Measurements from ENCODE around the gene HEPACAM2. TPM values are rescaled to one million over a fixed set of nuclear protein-coding genes. Genes with fewer than 3 reads are reported as not detected.

Gene HEPACAM2
- total RNA-seq, 1 donor from 2014 or later = not detected

GRCh38 chr7:93205046-93205445, 21.2 kb downstream of the HEPACAM2 start:
- Mint-ChIP-seq H3K4me1 (no peaks in the 10 kb centered on the region), H3K4me3 (no peak overlapping the region), H3K9me3 (no peaks in the 10 kb centered on the region), H3K36me3 (ENCODE audit: low read depth) (no peaks in the 10 kb centered on the region), H3K27ac (no peak overlapping the region), H3K27me3 (peaks cover 18% of the 10 kb centered on the region)
- DNase-seq (no peak), ATAC-seq (ENCODE audit: low read depth) (no peak)
- POLR2A ChIA-PET = no interaction called here
- CTCF ChIA-PET = no interaction called here
- no peak for TF ChIP-seq CTCF (IDR thresholded peaks at IDR 0.05)
- intact Hi-C loops (cut with micrococcal nuclease) = no loop called here

GRCh38 chr7:93203496-93203895, 22.8 kb downstream of the HEPACAM2 start:
- DNase-seq (no peak), ATAC-seq (ENCODE audit: low read depth) (no peak)
- intact Hi-C loops (cut with micrococcal nuclease) = no loop called here
- no peak overlapping the region for H3K4me3 Mint-ChIP-seq
- peaks cover 15% of the 10 kb centered on the region for H3K27me3 Mint-ChIP-seq
- H3K4me1 Mint-ChIP-seq = no peaks in the 10 kb centered on the region
- ChIA-PET CTCF (no interaction called here), POLR2A (no interaction called here)
- H3K9me3 Mint-ChIP-seq = no peaks in the 10 kb centered on the region
- H3K27ac Mint-ChIP-seq = no peak overlapping the region
- no peak for TF ChIP-seq CTCF (IDR thresholded peaks at IDR 0.05)
- no peaks in the 10 kb centered on the region for H3K36me3 Mint-ChIP-seq (ENCODE audit: low read depth)

- ChIA-PET POLR2A (no interaction called here), CTCF (no interaction called here)
- H3K9me3 Mint-ChIP-seq = no peaks in the 10 kb centered on the region
- no peak for DNase-seq
- ATAC-seq (ENCODE audit: low read depth) = no peak
- H3K27me3 Mint-ChIP-seq = peaks cover 15% of the 10 kb centered on the region
- no peak overlapping the region for H3K4me3 Mint-ChIP-seq
- no peaks in the 10 kb centered on the region for H3K36me3 Mint-ChIP-seq (ENCODE audit: low read depth)
- no peak for TF ChIP-seq CTCF (IDR thresholded peaks at IDR 0.05)
- no peak overlapping the region for H3K27ac Mint-ChIP-seq
- intact Hi-C loops (cut with micrococcal nuclease) = no loop called here
- H3K4me1 Mint-ChIP-seq = no peaks in the 10 kb centered on the region
Measured at GRCh38 chr7:93202594-93203250, 23.5 kb downstream of the HEPACAM2 start.

GRCh38 chr7:93198472-93198871, 27.8 kb downstream of the HEPACAM2 start:
- intact Hi-C loops (cut with micrococcal nuclease) = no loop called here

GRCh38 chr7:93196336-93196735, 29.9 kb downstream of the HEPACAM2 start:
- Mint-ChIP-seq H3K36me3 (ENCODE audit: low read depth) (no peaks in the 10 kb centered on the region), H3K27me3 (peaks cover 12% of the 10 kb centered on the region), H3K4me1 (peaks cover 8% of the 10 kb centered on the region), H3K4me3 (no peak overlapping the region), H3K9me3 (no peaks in the 10 kb centered on the region), H3K27ac (no peak overlapping the region)
- ChIA-PET POLR2A (no interaction called here), CTCF (no interaction called here)
- no peak for TF ChIP-seq CTCF (IDR thresholded peaks at IDR 0.05)
- ATAC-seq (ENCODE audit: low read depth) = peak; percentile 34
- DNase-seq = no peak
- intact Hi-C loops (cut with micrococcal nuclease) = no loop called here

More at GRCh38 chr7:93198472-93198871, 27.8 kb downstream of the HEPACAM2 start:
- DNase-seq (no peak), ATAC-seq (ENCODE audit: low read depth) (no peak)
- ChIA-PET POLR2A (no interaction called here), CTCF (no interaction called here)
- no peak for TF ChIP-seq CTCF (IDR thresholded peaks at IDR 0.05)
- no peak overlapping the region for H3K27ac Mint-ChIP-seq
- peaks cover 8% of the 10 kb centered on the region for H3K4me1 Mint-ChIP-seq
- H3K9me3 Mint-ChIP-seq = no peaks in the 10 kb centered on the region
- H3K4me3 Mint-ChIP-seq = no peak overlapping the region
- no peaks in the 10 kb centered on the region for H3K36me3 Mint-ChIP-seq (ENCODE audit: low read depth)
- H3K27me3 Mint-ChIP-seq = peaks cover 13% of the 10 kb centered on the region
